Neural crest cell (in vitro differentiated cells): ENCODE measurements around the gene TBX19. TPM values are rescaled to one million over a fixed set of nuclear protein-coding genes. Genes with fewer than 3 reads are reported as not detected.

Experiments used
- DNase-seq: peaks from one replicate; pipeline ENCODE4 v3.0.0; 2021; ENCODE audit warnings: low read depth, mixed read lengths, low spot score
- H3K27ac Mint-ChIP-seq: one replicate; pipeline ENCODE4 v1.8.0; 2021; ENCODE audit warnings: mild to moderate bottlenecking, mixed read lengths; ENCODE audit not compliant: unreplicated experiment
- H3K27me3 Mint-ChIP-seq: 2 replicates; pipeline ENCODE4 v1.8.0; 2021; ENCODE audit warnings: low read depth, mild to moderate bottlenecking, mixed read lengths
- H3K36me3 Mint-ChIP-seq: 2 replicates; pipeline ENCODE4 v1.8.0; 2021; ENCODE audit warnings: low read depth, mild to moderate bottlenecking, mixed read lengths
- H3K4me1 Mint-ChIP-seq: 2 replicates; pipeline ENCODE4 v1.8.0; 2021; ENCODE audit warnings: mixed read lengths
- H3K4me3 Mint-ChIP-seq: one replicate; pipeline ENCODE4 v1.8.0; 2021; ENCODE audit warnings: mild to moderate bottlenecking, mixed read lengths
- H3K9me3 Mint-ChIP-seq: 2 replicates; pipeline ENCODE4 v1.8.0; 2021; ENCODE audit warnings: mixed read lengths
- CTCF ChIP-seq: fragments of 200-600 bp; sonication (generic); conservative IDR thresholded peaks from 2 replicates; pipeline ENCODE4 v1.5.0; 2021; ENCODE audit warnings: antibody characterized with exemption, mild to moderate bottlenecking
- total RNA-seq: library from RNA; stranded (reverse); gene quantifications from 2 replicates; pipeline ENCODE4 v1.2.1, GENCODE V29; 2021

Gene TBX19
- total RNA-seq, 1 donor from 2014 or later: 0.68 TPM

DNA sequence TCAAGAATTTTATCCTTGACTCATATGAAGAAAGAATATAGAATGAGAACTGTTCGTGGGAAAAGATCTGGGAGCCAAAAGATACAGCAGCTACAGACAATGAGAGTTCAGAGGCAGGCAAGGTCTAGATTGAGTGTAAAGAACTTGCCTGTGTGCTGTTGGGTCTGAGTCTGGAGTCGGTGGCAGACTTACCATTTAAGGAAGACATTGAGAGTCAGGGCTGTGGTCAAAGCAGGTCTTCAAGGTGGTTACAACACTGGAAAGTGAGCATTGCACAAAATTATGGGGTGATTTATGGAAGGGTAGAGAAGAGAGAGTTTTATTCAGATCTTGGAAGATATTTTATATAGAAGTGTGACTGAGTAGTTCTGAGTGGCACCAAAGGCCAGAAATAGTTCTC lies 80.6 kb downstream of the TBX19 start:
- H3K27ac Mint-ChIP-seq: no peak overlapping the region
- DNase-seq: no peak
- H3K4me1 Mint-ChIP-seq: no peaks in the 10 kb centered on the region
- no peak overlapping the region for H3K4me3 Mint-ChIP-seq
- H3K36me3 Mint-ChIP-seq: no peaks in the 10 kb centered on the region
- no peaks in the 10 kb centered on the region for H3K9me3 Mint-ChIP-seq
- no peak for TF ChIP-seq CTCF
- H3K27me3 Mint-ChIP-seq: peaks cover 3% of the 10 kb centered on the region

DNA sequence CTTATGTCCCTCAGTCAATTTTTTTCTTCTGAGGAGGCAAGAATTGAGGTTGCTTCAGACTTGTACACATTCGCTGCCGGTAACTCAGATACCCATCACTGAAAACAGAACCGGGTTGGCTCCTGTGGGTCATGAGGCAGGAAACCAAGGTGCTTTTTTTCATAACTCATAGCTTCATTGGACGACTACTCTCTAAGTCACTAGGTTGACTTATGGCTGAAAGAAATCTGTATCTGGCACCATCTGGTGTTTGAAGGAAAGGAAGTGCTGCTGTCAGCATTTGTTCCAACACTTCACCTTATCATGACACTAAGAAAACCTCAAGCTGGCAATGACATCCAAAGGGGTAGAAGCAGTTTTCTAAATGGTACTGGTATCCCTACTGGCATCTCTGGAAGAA lies 82.3 kb downstream of the TBX19 start:
- no peak for DNase-seq
- Mint-ChIP-seq H3K4me1 (no peaks in the 10 kb centered on the region), H3K9me3 (peaks cover 3% of the 10 kb centered on the region), H3K27me3 (peaks cover 3% of the 10 kb centered on the region), H3K36me3 (no peaks in the 10 kb centered on the region), H3K27ac (no peak overlapping the region), H3K4me3 (no peak overlapping the region)
- no peak for TF ChIP-seq CTCF

Other genes starting within 250 kb of the TBX19 start
- 47.7 and 48.7 TPM in 2 replicates for gene GPR161, start 143.9 kb upstream of the TBX19 start, total RNA-seq
- 28.3 and 33.5 TPM in 2 replicates for gene TIPRL, start 101.9 kb upstream of the TBX19 start, total RNA-seq
- 49.6 and 52.9 TPM in 2 replicates for gene SFT2D2, start 54.9 kb upstream of the TBX19 start, total RNA-seq